Keratinocyte (primary cell): ENCODE measurements around the gene CDHR2. TPM values are rescaled to one million over a fixed set of nuclear protein-coding genes. Genes with fewer than 3 reads are reported as not detected.

Source experiments
- DNase-seq: peaks from one replicate; pipeline ENCODE4 v3.0.0-alpha.2; 2011; ENCODE audit warnings: low read depth, missing footprints, low spot score
- FAIRE-seq: peaks from 2 replicates; lab custom pipeline; 2011; peaks lifted over from hg19 to GRCh38; lab: Jason Lieb, UNC
- H2AFZ ChIP-seq: 2 replicates; pipeline ENCODE4 v1.6.0; 2012; ENCODE audit warnings: low read length, control low read depth, inconsistent platforms; ENCODE audit not compliant: control insufficient read depth
- H3K27ac ChIP-seq: 2 replicates; pipeline ENCODE4 v1.5.1; 2011; ENCODE audit warnings: low read length; ENCODE audit not compliant: control insufficient read depth, insufficient read depth
- H3K27me3 ChIP-seq: 3 replicates; pipeline ENCODE4 v1.6.0; 2011; ENCODE audit warnings: low read length; ENCODE audit not compliant: control insufficient read depth, insufficient read depth; ENCODE audit errors: extremely low read depth
- H3K36me3 ChIP-seq, 2 experiments: 2 replicates in 1 of 2; 3 replicates in 1 of 2; pipeline ENCODE4 v1.5.1; 2011; ENCODE audit warnings: low read length in 2 of 2, mild to moderate bottlenecking in 1 of 2; ENCODE audit not compliant: control insufficient read depth in 2 of 2, insufficient read depth in 2 of 2; ENCODE audit errors: extremely low read depth in 1 of 2
- H3K4me1 ChIP-seq: 3 replicates; pipeline ENCODE4 v1.5.1; 2011; ENCODE audit warnings: low read length; ENCODE audit not compliant: control insufficient read depth, insufficient read depth; ENCODE audit errors: extremely low read depth
- H3K4me2 ChIP-seq: 3 replicates; pipeline ENCODE4 v1.6.0; 2011; ENCODE audit warnings: low read depth, low read length; ENCODE audit not compliant: control insufficient read depth, insufficient read depth; ENCODE audit errors: extremely low read depth
- H3K4me3 ChIP-seq, 3 experiments: fragments of 200-600 bp in 1 of 3; sonication (generic) in 1 of 3; 2 replicates in 2 of 3; 3 replicates in 1 of 3; pipeline ENCODE4 v1.5.1; 2011 to 2016; ENCODE audit warnings: low read length in 3 of 3, mild to moderate bottlenecking in 3 of 3, control low read depth in 2 of 3, inconsistent platforms in 1 of 3, low read depth in 1 of 3, mixed read lengths in 1 of 3, mixed run types in 1 of 3, moderate library complexity in 1 of 3; ENCODE audit not compliant: control insufficient read depth in 2 of 3, insufficient read depth in 2 of 3; ENCODE audit errors: extremely low read depth in 1 of 3
- H3K79me2 ChIP-seq: 2 replicates; pipeline ENCODE4 v1.6.0; 2012; ENCODE audit warnings: low read length; ENCODE audit not compliant: control insufficient read depth, insufficient read depth
- H3K9ac ChIP-seq: 3 replicates; pipeline ENCODE4 v1.6.0; 2011; ENCODE audit warnings: low read length; ENCODE audit not compliant: control insufficient read depth, insufficient read depth; ENCODE audit errors: extremely low read depth
- H3K9me1 ChIP-seq: 3 replicates; pipeline ENCODE4 v1.6.0; 2011; ENCODE audit warnings: low read length; ENCODE audit not compliant: control insufficient read depth, insufficient read depth; ENCODE audit errors: extremely low read depth
- H3K9me3 ChIP-seq: 2 replicates; pipeline ENCODE4 v1.5.1; 2012; ENCODE audit warnings: low read depth, low read length; ENCODE audit not compliant: control insufficient read depth
- H4K20me1 ChIP-seq: 3 replicates; pipeline ENCODE4 v1.6.0; 2011; ENCODE audit warnings: low read length; ENCODE audit not compliant: control insufficient read depth, insufficient read depth; ENCODE audit errors: extremely low read depth
- EZH2 ChIP-seq: IDR thresholded peaks from one replicate; pipeline ENCODE4 v1.6.1; 2012; ENCODE audit warnings: inconsistent platforms, mild to moderate bottlenecking, low read length, moderate library complexity
- dilution Hi-C: fragments of 300-500 bp; cut with MboI; formaldehyde crosslinking; loops from one replicate; pipeline ENCODE4 v1.7.0; 2020; ENCODE audit warnings: low sequenced_read_pairs; ENCODE audit not compliant: extremely low pct_ligation_motif_present
- polyA plus RNA-seq, 5 experiments: library from polyadenylated mRNA; depleted of rRNA in 3 of 5; stranded (reverse) in 3 of 5; stranded (forward) in 1 of 5; unstranded in 1 of 5; fragments of >200 nt; gene quantifications; 1 replicate in 1 of 5; 2 replicates in 3 of 5; 3 replicates in 1 of 5; pipeline versions ENCODE4 v1.2.1 to v1.2.3, GENCODE V29; 2011 to 2012; ENCODE audit warnings: missing spikeins in 2 of 5, low read depth in 1 of 5, low replicate concordance in 1 of 5
- TF ChIP-seq, protein P1 (sequence below), 3 experiments: IDR thresholded peaks in 1 of 3; conservative IDR thresholded peaks in 1 of 3; optimal IDR thresholded peaks in 1 of 3; 2 replicates in 2 of 3; 3 replicates in 1 of 3; pipeline versions ENCODE3 to v1.5.1; 2011; ENCODE audit warnings: low read length in 3 of 3, mild to moderate bottlenecking in 3 of 3, moderate library complexity in 2 of 3, control low read depth in 1 of 3, inconsistent platforms in 1 of 3; ENCODE audit not compliant: insufficient read depth in 2 of 3; ENCODE audit errors: extremely low read depth in 1 of 3

CDHR2 gene
- polyA plus RNA-seq, 1 donor (not counting 4 experiments of a cell fraction or from before 2014, with no cell fraction given), result not detected

DNA sequence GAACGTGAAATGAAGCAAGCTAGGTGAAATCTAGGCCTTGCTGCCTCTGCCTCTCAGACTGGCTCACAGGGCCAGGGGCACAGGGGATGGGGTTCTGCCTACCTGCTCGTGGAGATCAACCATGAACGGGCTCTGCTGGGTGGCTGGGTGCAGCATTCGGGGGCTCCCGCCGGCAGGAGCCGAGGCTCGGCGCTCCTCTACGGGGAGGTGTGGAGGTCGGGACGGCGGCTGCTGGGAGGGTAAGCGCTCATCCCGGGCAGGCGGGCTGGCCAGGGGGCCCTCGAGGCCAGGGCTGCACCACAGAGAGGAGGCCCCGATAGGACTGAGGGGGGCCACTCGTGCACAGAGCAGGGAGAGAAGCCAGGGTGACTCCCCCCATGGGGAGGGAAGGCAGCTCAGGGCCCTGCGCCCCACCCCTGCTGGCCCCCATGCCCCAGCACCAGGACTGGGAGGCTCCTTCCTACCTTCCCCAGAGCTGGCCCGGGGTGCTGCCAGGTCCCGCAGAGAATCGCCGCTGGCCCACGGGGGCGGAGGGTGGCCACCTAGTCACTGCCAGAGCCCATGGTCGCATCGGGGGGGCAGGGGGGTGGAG, 17.1 kb upstream of the CDHR2 start:
- Histone ChIP-seq H3K9ac (no peak overlapping the region), H4K20me1 (no peaks in the 10 kb centered on the region), H3K9me1 (peaks cover 7% of the 10 kb centered on the region), H3K4me2 (no peak overlapping the region), H2AFZ (no peak overlapping the region), H3K79me2 (peaks cover 36% of the 10 kb centered on the region), H3K4me1 (peaks cover 42% of the 10 kb centered on the region), H3K36me3 (peaks cover 18 to 36% of the 10 kb centered on the region in 2 experiments), H3K27ac (no peak overlapping the region), H3K27me3 (no peaks in the 10 kb centered on the region), H3K4me3 (no peak overlapping the region), H3K9me3 (no peaks in the 10 kb centered on the region)
- dilution Hi-C loops, result no loop called here
- no peak for TF ChIP-seq EZH2
- TF ChIP-seq, protein P1, sequence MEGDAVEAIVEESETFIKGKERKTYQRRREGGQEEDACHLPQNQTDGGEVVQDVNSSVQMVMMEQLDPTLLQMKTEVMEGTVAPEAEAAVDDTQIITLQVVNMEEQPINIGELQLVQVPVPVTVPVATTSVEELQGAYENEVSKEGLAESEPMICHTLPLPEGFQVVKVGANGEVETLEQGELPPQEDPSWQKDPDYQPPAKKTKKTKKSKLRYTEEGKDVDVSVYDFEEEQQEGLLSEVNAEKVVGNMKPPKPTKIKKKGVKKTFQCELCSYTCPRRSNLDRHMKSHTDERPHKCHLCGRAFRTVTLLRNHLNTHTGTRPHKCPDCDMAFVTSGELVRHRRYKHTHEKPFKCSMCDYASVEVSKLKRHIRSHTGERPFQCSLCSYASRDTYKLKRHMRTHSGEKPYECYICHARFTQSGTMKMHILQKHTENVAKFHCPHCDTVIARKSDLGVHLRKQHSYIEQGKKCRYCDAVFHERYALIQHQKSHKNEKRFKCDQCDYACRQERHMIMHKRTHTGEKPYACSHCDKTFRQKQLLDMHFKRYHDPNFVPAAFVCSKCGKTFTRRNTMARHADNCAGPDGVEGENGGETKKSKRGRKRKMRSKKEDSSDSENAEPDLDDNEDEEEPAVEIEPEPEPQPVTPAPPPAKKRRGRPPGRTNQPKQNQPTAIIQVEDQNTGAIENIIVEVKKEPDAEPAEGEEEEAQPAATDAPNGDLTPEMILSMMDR (optimal IDR thresholded peaks at IDR 0.05 in 1 of 3, IDR thresholded peaks at IDR 0.05 in 1 of 3, conservative IDR thresholded peaks at IDR 0.05 in 1 of 3; ENCODE audit: extremely low read depth in 1 of 3, insufficient read depth in 2 of 3, low read length in 3 of 3), result no peak
- FAIRE-seq (no peak), DNase-seq (no peak)

DNA sequence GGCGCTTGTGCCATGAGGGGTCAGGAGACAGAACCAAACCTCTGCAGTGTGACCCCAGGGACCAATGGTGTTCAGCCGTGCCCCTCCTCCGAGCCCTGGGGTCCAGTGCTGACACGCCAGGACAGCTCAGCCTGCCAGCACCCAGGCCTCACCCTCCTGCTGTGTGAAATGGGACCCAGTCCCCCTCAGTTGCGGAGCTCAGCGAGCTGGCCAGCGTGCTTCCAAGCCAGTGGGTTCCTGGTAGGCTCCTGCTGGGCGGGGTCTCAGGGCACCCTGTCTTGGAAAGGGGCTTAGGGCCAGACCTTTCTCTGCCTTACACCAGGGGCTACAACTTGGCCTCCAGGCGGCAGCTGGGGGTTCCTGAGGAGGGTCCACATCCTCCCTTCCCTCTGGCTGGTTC, 16.3 kb upstream of the CDHR2 start:
- Histone ChIP-seq H2AFZ (no peak overlapping the region), H3K36me3 (peaks cover 16 to 32% of the 10 kb centered on the region in 2 experiments), H3K4me3 (no peak overlapping the region), H3K4me1 (peaks cover 42% of the 10 kb centered on the region), H3K9me1 (peaks cover 7% of the 10 kb centered on the region), H3K27me3 (no peaks in the 10 kb centered on the region), H3K27ac (peak overlapping the region; percentile 22), H4K20me1 (no peaks in the 10 kb centered on the region), H3K9me3 (no peaks in the 10 kb centered on the region), H3K9ac (no peak overlapping the region), H3K79me2 (peaks cover 36% of the 10 kb centered on the region), H3K4me2 (peak overlapping the region; percentile 94)
- no peak for FAIRE-seq
- dilution Hi-C loops, result no loop called here
- no peak for DNase-seq
- TF ChIP-seq EZH2, result no peak
- TF ChIP-seq, protein P1 (optimal IDR thresholded peaks at IDR 0.05 in 1 of 3, IDR thresholded peaks at IDR 0.05 in 1 of 3, conservative IDR thresholded peaks at IDR 0.05 in 1 of 3; ENCODE audit: extremely low read depth in 1 of 3, insufficient read depth in 2 of 3, low read length in 3 of 3), result no peak
